Colon (tissue), 2 donors: ENCODE data around the gene TRIM65.
"Not testable (repeated sequence)": the region's sequence is repeated elsewhere in the genome, so short reads cannot be mapped to it uniquely, and the experiment has no call there.

Source experiments
- FAIRE-seq: peaks from 2 replicates; lab custom pipeline; 2012; peaks lifted over from hg19 to GRCh38; lab: Jason Lieb, UNC
- donor health status: control.
- donor health status: control.

Gene TRIM65

DNA sequence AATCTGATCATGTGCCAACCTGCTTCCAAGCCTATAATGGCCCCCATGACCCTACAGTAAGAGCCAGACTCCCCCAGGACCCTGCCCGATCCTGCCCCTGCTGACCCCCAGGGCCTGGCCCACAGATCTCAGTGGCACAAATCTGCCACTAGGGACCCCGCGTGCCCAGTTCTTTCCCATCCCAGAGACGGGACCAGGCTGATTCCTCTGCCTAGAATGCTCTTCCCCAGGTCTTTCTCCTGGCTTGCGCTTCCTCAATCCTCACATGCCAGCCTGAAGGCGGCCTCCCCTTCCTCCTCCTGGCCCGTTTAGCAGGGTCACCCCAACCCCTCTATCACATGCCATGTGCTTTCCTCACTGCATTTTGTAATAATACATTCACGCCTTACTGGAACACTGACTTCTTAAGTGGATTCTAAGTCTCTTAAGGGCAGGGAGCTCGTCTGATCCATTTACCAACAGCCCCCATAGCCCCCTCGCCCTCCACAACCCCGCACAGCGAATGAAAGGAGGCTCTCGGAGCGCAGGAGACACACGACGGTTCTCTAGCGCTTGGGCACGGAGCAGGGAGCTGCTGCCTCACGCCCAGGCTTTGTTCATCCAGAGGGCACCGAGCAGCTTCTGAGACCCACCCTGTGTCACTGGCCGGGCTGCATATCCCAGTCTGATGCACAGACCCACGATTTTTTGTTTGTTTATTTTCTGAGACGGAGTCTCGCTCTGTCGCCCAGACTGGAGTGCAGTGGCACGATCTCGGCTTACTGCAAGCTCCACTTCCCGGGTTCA, 1.2 kb downstream of the TRIM65 start:
- no peak for FAIRE-seq

DNA sequence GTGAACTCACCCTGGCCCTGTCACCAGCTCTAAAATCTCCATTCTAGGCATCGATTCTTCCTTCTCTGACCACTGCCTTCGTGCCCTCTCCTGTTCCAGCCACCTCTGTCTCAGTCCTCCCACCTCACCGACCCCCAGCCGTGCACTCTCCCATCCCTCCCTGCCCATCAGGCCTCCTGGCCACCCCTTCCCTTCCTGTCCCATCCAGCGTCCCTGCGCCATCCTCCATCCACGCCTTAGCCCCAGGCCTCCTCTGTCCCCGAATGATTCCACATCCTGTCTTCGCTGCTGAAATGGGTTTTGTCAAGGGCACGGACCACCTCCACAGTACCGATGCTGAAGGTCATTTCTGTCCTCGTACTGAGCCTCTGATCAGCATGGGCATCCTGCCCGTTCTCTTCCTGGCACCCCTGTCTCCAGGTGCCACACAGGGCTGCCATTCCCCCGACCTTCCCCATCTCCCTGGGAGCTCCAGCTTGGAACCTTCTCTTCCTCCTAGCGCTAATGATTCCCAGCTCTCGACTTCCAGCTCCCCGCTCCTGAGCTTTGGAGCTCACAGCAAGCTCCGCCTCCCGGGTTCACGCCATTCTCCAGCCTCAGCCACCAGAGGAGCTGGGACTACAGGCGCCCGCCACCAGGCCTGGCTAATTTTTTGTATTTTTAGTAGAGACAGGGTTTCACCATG, 2.6 kb downstream of the TRIM65 start:
- FAIRE-seq, result no peak

DNA sequence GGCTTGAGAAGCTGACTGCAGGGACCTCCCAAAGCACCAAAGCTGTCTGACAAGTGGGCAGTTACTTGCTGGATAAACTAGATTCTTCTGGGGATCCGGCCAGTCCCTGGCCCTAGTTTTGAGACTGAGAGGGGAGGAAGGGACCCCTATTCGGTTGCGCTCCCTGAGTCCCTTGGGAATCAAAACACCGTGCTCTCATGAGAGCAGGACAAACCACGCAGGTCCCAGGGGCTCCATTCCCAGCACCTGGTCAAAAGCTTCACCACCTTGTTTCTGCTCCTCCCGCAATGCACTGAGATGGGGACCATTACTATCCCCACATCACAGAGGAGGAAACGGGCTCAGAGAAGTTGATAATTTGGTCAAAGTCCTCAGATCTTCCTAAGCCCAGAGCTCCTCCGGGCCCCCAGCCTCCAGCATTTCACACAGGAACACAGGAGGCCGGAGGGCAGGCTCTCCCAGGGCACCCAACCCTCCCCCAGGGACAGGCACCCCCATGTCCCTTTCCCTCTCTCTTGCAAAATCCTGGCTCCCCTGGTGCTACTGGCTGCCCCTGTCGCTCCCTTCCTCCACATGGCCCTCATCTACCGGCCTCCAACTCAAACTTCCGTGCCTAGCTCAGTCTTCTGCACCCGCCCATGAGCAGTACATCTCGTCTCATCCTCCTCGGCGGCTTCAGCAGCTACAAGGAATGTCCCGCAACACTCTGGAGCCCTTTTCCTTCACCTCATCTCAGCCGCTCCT, 3.3 kb downstream of the TRIM65 start:
- FAIRE-seq, result no peak

DNA sequence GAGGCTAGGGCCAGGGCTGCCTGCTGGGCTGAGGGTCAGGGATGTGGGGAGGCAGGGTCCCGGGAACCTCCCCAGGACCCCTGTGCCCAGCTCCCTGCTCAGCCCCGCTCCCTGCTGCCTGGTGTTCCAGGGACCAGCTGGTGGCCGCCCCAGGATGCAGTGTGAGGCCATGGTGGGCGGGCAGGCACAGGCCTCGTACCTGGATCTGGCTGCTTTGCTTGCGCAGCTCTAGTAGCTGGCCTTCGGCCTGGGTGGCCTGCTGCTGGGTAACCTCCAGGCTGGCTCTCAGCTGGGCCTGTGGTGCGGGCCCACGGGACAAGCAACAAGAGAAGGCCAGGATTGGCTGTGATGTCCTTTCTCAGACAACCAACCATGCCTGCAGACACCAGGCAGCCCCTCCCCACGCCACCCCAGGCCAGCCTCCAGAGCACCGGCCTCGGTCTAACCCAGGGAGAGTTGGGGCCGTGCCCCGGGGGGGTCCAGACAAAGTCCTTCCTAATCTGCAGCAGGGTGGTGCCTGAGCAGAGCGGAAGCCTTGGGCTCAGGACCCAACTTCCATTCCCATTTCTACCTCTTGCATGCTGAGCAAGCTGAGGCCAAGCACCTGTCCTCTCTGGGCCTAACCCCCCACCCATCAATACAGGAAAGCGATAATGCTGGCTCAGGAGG, 4.1 kb downstream of the TRIM65 start:
- FAIRE-seq, result no peak

DNA sequence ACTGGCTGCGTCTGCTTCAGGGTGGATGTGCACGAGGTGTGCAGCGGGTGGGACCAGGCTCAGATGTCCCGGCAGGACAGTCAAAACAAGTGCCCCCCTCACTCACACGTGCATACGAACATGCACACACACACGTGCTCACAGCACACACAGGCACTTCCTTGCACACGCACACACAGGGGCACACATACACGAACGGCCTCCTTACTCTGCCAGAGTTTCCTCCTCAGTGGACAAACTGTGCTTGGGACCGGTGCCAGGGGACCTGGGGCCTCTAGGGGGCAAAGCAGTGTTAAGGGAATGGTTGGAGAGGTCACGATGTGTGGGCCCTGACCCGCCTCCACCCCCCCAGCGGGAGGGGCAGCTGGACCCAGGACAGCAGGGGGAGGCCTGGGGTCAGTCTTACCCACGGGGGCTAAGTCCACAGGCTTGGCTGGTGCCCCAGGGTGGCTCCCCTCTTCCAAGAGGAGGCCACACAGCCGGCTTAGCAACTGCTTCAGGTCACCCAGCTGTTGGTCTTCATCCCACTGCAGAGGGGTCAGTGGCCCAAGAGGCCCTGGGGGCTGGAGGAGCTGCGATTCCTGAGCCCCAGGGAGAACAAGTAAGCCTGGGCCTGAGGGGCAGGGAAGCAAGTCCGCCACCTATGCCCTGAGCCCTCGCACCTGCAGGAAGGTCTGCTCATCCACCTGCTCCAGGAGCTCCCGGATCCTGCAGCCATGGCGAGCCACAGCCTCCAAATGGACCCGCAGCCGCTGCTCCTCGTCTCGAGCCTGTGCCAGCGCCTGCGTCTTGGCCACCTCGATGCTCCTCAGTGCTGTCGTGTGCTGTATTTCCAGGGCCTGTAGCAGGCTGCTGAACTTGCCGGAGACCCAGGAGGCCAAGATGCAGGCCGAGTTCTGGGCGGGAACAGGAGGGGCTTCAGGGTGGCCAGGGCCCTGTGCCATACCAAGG, 4.9 kb downstream of the TRIM65 start:
- FAIRE-seq, result no peak

DNA sequence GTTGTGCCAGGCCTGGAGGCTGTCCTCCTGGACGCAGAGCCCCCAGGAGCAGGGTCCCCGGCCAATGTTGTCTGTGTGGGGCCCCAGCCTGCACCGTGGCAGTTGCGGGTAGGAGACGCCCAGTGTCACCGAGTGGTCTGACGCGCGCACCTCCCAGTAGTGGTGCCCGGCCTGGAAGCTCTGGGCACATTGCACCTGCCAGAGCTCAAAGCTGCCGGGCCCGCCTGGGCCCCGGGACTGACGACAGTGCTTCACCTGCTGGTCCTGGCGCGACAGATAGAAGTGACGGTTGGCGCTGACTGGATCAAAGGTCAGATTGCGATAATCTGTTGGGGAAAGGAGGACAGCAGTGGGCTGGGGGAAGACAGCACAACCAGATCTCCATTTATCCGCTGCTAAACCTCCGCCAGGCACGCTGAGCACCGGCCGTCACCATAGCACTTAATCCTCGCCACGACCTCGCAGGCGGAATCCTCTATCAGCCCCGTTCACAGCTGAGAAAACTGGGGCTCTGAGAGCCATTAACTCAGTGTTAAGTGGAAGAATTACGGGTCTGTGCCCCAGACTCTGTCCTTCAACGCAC, 5.6 kb downstream of the TRIM65 start:
- no peak for FAIRE-seq

DNA sequence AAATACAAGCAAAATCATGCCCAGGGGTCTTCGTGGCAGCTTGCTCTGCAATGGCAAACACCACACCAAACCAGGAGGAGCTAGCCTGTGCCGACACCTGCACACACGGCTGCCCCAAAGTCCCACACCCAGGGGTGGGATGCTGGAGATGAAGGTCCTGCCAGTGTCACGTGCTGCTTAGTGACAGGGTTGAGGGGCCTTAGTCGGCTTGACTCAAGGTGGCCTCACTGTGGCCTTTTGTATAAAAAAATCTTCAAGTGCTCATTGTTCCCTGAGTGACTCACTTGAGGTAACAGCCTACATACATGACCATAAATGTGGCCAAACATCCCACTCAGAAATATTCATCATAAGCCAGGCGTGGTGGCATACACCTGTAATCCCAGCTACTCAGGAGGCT, 7.3 kb downstream of the TRIM65 start:
- FAIRE-seq, result no peak

DNA sequence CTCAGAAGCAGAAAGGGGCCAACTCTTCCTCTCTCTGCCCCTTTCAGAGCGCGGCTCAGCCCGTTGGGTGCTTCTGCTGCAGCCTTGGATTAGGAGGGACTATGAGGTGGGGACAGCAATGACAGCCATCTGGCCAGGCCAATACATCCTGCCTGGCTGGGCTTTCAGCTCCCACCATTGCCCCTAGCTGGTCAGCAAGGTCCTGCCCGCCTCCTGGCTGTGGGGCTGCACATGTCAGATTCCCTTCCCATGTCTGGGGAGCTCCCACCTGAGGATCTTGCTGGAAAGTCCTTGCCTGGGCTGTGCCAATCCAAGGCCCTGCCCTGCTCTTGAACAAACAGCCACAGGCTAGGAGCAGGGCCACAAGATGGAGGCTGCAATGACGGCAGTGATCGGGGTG, 8.3 kb downstream of the TRIM65 start:
- FAIRE-seq, result no peak

DNA sequence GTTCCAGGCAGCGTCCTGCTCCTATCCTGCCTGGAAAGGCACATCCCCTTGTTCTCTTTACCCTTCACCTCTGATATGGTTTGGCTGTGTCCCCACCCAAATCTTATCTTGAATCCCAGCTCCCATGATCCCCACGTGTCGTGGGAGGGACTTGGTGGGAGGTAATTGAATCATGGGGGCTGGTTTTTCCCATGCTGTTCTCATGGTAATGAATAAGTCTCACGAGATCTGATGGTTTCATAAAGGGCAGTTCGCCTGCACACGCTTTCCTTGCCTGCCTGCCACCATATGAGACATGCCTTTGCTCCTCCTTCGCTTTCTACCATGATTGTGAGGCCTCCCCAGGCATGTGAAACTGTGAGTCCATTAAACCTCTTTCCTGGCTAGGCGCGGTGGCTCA, 10.9 kb downstream of the TRIM65 start:
- not testable (repeated sequence) for FAIRE-seq

DNA sequence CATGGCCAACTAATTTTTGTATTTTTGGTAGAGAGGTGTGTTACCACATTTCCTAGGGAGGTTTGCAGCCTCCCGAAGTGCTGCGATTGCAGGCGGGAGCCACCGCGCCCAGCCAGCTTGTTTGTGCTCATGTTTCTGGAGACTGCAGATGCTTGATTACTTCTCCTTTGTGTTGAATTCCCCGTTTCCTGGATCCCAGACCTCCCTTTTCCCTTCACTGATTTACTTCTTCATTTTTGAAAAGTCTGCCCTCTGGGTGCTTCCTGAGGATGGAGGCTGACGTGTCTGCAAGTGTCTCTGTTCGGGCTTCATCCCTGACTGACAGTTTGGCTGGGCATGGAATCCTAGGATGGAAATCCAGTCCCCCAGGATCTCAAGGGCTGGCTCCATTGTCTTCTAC, 11.3 kb downstream of the TRIM65 start:
- no peak for FAIRE-seq

DNA sequence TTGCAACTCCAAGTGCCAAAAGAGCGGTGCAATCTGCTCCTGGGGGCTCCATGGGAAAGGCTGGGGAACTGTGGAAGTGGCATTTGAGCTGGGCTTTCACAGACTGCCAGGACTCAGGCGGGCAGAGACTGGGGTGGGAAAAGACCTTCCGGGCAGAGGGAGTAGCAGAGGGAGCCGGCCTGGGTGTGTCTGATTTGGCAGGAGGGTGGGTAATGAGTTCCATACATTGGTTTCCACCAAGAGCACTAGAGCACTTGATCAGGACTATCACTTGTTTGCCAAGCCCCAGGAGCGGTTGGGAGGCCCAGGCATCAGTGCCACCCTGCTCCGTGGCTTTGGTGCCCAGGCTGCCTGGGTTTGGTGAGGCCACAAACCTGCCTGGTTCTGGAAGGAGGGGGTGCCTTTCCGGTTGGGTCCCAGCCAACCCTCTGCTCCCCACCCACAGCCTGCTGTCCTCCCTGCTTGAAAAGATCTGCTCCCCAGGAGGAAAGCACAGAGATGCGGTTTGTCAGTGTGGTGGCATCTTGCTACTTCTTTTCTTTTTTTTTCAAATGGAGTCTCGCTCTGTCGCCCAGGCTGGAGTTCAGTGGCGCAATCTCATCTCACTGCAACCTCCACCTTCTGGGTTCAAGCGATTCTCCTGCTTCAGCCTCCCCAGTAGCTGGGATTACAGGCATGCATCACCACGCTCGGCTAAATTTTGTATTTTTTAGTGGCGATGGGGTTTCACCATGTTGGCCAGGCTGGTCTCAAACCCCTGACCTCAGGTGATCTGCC, 14.9 kb downstream of the TRIM65 start:
- no peak for FAIRE-seq

DNA sequence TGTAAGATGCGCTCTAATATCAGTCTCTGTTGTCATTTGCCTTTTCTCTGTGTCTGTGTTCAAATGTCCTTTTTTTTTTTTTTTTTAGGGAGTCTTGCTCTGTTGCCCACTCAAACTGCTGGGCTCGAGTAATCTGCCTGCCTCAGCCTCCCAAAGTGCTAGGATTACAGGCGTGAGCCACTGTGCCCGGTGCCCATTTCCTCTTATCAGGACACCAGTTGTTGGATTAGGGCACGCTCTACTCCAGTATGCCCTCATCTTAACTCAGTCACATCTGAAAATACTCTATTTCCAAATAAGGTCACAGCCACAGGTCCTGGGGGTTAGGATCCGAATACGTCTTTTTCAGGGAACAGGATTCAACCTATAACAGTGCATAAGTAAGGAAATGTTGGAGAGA, 16.5 kb downstream of the TRIM65 start:
- no peak for FAIRE-seq

DNA sequence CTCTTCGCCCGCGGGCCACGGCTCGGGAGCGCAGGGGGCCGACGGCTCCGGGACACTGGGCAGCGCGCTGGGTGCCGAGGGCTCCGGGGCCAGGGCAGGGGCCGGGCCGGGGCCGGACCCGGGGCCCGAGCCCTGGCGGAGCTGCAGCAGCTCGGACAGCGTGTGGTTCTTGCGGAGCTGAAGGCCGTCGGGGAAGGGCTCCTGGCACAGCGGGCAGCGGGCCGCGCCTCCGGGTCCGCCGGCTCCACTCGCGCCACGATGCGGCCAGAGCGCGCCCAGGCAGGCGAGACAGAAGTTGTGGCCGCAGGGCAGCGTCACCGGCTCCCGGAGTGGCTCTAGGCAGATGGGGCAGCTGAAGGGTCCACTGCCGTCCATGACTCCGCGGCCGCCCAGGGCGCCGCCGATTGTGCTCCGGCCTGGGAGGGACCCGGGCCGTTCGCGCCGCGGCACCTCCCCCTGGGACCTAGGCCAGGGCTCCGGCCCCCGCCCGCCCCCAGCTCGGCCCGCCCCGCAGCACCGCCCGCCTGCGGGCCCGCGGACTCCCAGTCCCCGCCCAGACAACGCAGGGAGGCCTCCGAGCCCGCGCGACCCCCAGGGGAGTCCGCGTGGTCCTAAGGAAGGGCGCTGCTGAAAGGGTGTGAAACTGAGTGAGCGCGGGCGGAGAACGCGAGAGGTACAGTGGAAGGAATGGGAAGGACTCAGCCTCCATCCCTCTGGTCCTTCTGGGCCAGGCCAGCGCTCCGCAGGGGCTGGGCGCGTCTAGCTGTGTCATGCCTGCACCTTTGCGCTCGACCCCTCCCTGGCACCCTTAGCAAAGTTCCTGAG, 18.4 kb downstream of the TRIM65 start, which contains the start of gene TRIM47:
Gene TRIM47, minus strand, starts transcription at position 408 of the 825 bp plus-strand sequence. Its CDS starts 33 bp downstream, at position 375.
- FAIRE-seq, result no peak

DNA sequence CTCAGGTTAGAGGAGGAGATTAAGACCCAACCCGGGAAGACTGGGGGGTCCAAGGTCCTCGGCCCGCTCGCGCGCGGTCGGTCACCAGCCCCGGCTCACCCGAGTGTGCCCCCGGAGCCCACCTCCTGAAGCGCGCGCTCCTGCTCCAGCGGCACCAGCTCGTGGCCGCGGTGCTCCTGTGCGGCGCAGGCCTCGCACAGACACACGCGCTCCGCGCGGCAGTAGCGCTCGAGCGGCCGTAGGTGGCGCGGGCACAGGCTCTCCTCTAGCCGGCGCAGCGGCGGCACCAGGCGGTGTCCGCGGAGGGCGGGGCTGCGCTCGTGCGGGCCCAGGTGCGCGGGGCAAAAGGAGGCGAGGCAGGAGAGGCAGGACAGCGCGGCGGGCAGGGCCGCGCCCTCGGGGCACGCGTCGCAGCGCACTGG, 19.0 kb downstream of the TRIM65 start:
- FAIRE-seq, result no peak

DNA sequence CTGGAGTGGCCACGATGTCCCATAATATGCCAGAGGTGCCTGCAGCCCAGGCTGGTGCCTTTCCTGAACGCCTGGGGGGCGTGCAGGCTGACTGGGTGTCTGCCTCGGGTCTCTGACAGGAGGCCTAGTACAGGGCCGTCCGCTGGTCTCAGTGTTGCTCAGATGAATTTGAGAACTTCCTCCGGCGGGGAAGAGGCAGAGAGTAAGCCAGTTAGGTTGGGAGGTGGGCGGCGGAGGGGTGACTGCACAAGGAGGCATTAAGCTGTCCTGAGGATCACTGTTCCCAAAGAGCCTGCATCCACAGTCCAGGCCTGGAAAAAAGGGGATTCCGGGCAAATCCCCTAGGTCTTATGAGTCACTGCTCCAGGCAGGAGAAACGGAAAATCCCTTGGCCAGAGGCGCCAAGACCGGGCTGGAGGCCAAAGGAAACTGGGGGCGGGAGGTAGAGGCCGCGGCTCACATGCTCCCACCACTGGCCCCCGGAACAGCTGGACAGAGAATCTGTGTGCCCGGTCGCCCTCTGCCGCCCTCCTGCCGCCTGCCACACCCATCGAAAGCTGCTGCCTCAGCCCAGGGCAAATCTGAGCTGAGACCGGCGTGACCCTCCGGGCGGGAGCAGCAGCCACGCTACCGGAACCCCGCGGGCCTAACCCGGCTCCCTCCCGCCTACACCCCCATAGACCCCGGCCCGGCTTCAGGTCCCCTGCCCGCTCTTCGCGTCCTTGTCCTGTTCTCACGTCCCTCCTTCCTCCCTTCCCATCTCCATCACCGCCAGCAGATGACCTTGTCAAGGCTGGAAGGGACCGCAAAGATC, 19.6 kb downstream of the TRIM65 start:
- FAIRE-seq, result no peak

DNA sequence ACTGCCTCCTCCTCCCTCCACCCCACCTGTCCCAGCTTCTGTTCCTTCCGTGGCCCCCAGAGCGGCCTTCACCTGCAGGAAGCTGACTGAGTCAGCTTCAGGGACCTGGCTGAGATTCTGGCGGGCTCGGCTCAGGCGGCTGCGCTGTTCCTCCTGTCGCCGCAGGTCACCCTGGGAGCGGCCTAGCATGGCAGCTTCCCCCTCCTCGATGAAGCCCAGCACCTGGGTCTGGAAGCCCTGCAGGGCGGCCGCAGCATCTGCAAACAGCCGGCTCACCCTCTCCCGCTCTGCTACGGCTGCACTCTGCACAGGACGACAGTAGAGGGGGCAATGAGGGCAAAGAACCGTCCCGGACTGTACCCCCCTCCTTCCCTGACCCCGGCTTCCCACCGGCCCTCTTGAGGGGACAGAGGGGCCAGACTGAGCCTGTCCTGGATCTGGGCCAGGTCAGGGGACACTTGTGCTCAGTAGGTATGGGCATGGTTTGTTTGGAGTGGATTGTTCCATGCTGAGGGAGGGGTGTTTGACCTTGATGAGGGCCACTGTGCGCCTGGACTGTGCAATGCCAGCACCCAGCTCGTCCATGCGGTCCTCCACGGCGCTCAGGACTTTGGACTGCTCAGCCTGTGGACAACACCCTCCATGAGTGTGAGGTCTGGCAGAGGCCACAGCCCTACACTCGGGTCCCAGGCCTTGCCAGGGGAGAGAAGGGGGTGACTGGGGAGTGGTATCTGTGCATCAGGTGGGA, 20.4 kb downstream of the TRIM65 start:
- no peak for FAIRE-seq

DNA sequence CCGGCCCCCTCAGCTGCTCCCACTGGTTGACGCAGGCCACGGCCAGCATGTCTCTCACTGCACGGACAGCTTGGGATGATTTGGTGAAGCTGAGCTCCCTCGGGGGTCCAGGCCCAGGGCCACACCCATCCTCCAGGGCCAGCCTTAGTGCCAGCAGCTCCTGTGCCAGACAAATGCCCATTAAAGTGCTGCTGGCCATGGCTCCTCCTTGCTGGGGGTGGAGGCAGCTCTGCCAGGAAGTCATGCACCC, 20.9 kb downstream of the TRIM65 start:
- FAIRE-seq, result no peak
